Prostate gland (tissue), 2 donors: ENCODE measurements around the gene PAN3.

Experiments used
- POLR2AphosphoS5 ChIP-seq: sonication (generic); formaldehyde crosslinking; IDR thresholded peaks from one replicate; pipeline ENCODE4 v1.6.1; 2017; ENCODE audit warnings: antibody characterized with exemption
- TF ChIP-seq, protein P1 (sequence below), 4 experiments: fragments of 200-600 bp in 2 of 4; fragments of 450-650 bp in 2 of 4; sonication (generic) in 2 of 4; IDR thresholded peaks; 1 replicate in 3 of 4; 2 replicates in 1 of 4; pipeline ENCODE4 v1.5.1; 2016 to 2019; ENCODE audit warnings: antibody characterized with exemption in 4 of 4, mild to moderate bottlenecking in 2 of 4, moderate library complexity in 2 of 4

DNA sequence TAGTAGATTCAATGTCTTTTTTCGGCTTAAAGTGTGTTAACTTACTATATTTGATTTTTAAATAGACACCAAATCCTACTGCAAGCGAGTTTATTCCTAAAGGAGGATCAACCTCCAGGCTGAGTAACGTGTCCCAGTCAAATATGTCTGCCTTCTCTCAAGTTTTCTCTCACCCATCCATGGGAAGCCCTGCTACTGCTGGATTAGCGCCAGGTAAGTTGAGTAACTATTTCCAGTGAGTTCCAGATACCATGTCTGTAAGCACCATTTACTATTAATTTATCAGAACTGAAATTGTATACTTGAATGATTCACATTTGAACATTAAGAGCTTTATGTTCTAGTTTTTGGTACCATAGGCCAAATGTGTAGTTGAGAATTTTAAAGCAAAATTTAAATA is 81.8 kb downstream of the PAN3 start:
- TF ChIP-seq, protein P1, sequence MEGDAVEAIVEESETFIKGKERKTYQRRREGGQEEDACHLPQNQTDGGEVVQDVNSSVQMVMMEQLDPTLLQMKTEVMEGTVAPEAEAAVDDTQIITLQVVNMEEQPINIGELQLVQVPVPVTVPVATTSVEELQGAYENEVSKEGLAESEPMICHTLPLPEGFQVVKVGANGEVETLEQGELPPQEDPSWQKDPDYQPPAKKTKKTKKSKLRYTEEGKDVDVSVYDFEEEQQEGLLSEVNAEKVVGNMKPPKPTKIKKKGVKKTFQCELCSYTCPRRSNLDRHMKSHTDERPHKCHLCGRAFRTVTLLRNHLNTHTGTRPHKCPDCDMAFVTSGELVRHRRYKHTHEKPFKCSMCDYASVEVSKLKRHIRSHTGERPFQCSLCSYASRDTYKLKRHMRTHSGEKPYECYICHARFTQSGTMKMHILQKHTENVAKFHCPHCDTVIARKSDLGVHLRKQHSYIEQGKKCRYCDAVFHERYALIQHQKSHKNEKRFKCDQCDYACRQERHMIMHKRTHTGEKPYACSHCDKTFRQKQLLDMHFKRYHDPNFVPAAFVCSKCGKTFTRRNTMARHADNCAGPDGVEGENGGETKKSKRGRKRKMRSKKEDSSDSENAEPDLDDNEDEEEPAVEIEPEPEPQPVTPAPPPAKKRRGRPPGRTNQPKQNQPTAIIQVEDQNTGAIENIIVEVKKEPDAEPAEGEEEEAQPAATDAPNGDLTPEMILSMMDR (IDR thresholded peaks at IDR 0.05) = no peak
- TF ChIP-seq POLR2AphosphoS5 = no peak
